SH-SY5Y (cell line): Measurements from ENCODE around the gene ABCB1.

Experiments used
- GATA2 ChIP-seq: IDR thresholded peaks from 2 replicates; pipeline ENCODE4 v1.6.1; 2011; ENCODE audit warnings: mild to moderate bottlenecking, low read depth, low read length
- GATA3 ChIP-seq: IDR thresholded peaks from 2 replicates; pipeline ENCODE4 v1.6.1; 2011; ENCODE audit warnings: low read depth, mild to moderate bottlenecking, low read length, moderate library complexity

DNA sequence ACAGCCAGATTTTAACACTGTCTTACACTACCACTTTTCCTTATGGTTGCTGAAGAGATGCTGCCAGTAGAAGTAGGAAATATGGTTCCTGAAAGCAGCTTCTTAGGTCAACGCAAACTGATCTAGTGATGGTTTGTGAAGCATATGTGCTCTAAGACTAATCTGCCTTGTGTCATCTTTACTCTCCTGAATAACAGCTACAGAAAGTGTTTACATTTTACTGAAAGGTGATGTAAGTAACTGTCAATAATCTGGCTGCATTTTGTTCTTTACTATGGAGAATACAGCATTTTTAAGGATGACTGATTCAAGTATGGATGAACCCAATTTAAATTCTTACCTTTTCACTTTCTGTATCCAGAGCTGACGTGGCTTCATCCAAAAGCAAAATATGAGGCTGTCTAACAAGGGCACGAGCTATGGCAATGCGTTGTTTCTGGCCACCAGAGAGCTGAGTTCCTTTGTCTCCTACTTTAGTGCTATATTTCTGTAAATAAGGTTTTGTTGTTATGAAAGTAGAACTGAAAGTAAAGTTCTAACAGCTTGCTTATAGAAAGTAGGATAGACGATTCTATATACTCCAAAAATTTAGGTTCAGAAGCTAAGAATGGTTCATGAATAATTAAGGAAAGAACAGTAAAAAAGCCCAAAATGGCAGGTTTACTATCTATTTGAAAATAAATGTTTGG lies 95.0 kb downstream of the ABCB1 start:
- TF ChIP-seq GATA2 (no peak), GATA3 (no peak)
